H9 (cell line): Measurements from ENCODE around the gene HCAR1. TPM values are rescaled to one million over a fixed set of nuclear protein-coding genes. Genes with fewer than 3 reads are reported as not detected.

Source experiments
- DNase-seq: peaks from one replicate; pipeline ENCODE4 v3.0.0-alpha.2; 2017
- H2AFZ ChIP-seq: one replicate; pipeline ENCODE4 v1.6.1; 2013; ENCODE audit warnings: mild to moderate bottlenecking, low read length, control low read depth, moderate library complexity
- H2AK5ac ChIP-seq: 2 replicates; pipeline ENCODE4 v1.6.1; 2013; ENCODE audit warnings: low read length, control low read depth, mixed read lengths; ENCODE audit not compliant: insufficient read length
- H2BK120ac ChIP-seq: one replicate; pipeline ENCODE4 v1.6.1; 2013; ENCODE audit warnings: low read depth, mild to moderate bottlenecking, low read length, control low read depth, inconsistent platforms; ENCODE audit not compliant: poor library complexity, severe bottlenecking
- H2BK12ac ChIP-seq: 2 replicates; pipeline ENCODE4 v1.6.1; 2013; ENCODE audit warnings: low read length, control low read depth, mixed read lengths, low read depth; ENCODE audit not compliant: insufficient read length
- H2BK15ac ChIP-seq: 2 replicates; pipeline ENCODE4 v1.6.1; 2013; ENCODE audit warnings: low read depth, low read length, control low read depth
- H2BK20ac ChIP-seq: one replicate; pipeline ENCODE4 v1.6.1; 2013; ENCODE audit warnings: low read depth, mild to moderate bottlenecking, low read length, control low read depth, inconsistent platforms; ENCODE audit not compliant: poor library complexity, severe bottlenecking
- H2BK5ac ChIP-seq: 2 replicates; pipeline ENCODE4 v1.6.1; 2013; ENCODE audit warnings: low read length, control low read depth, mixed read lengths; ENCODE audit not compliant: insufficient read length
- H3K14ac ChIP-seq: 2 replicates; pipeline ENCODE4 v1.6.1; 2013; ENCODE audit warnings: low read length, control low read depth; ENCODE audit not compliant: insufficient read depth
- H3K18ac ChIP-seq: 2 replicates; pipeline ENCODE4 v1.6.1; 2013; ENCODE audit warnings: low read depth, mild to moderate bottlenecking, mixed read lengths, low read length, control low read depth; ENCODE audit not compliant: insufficient read length
- H3K23ac ChIP-seq: 2 replicates; pipeline ENCODE4 v1.6.1; 2013; ENCODE audit warnings: low read length, control low read depth, mixed read lengths, low read depth; ENCODE audit not compliant: insufficient read length
- H3K23me2 ChIP-seq: 2 replicates; pipeline ENCODE4 v1.6.1; 2013; ENCODE audit warnings: low read depth, mild to moderate bottlenecking, mixed read lengths, low read length, control low read depth; ENCODE audit not compliant: insufficient read length, poor library complexity, severe bottlenecking
- H3K27ac ChIP-seq: 2 replicates; pipeline ENCODE4 v1.5.1; 2013; ENCODE audit warnings: low read length, control low read depth, mixed read lengths, low read depth; ENCODE audit not compliant: insufficient read length
- H3K27me3 ChIP-seq: 2 replicates; pipeline ENCODE4 v1.6.1; 2013; ENCODE audit warnings: low read length, control low read depth, inconsistent platforms; ENCODE audit not compliant: insufficient read depth
- H3K4ac ChIP-seq: 2 replicates; pipeline ENCODE4 v1.6.1; 2013; ENCODE audit warnings: low read depth, mild to moderate bottlenecking, control low read depth, inconsistent platforms, low read length, moderate library complexity
- H3K4me1 ChIP-seq: 2 replicates; pipeline ENCODE4 v1.6.1; 2013; ENCODE audit warnings: low read length, control low read depth, inconsistent platforms; ENCODE audit not compliant: insufficient read depth
- H3K4me2 ChIP-seq: 2 replicates; pipeline ENCODE4 v1.6.1; 2013; ENCODE audit warnings: low read length, control low read depth, mixed read lengths; ENCODE audit not compliant: insufficient read length, insufficient read depth
- H3K56ac ChIP-seq: 2 replicates; pipeline ENCODE4 v1.6.1; 2013; ENCODE audit warnings: low read depth, mild to moderate bottlenecking, mixed read lengths, low read length, control low read depth; ENCODE audit not compliant: insufficient read length
- H3K79me1 ChIP-seq: 2 replicates; pipeline ENCODE4 v1.6.1; 2013; ENCODE audit warnings: low read depth, mild to moderate bottlenecking, moderate library complexity, low read length, control low read depth, inconsistent platforms; ENCODE audit not compliant: insufficient read depth, poor library complexity, severe bottlenecking
- H3K79me2 ChIP-seq: 2 replicates; pipeline ENCODE4 v1.6.1; 2013; ENCODE audit warnings: low read length, control low read depth, inconsistent platforms; ENCODE audit not compliant: insufficient read depth
- H3K9ac ChIP-seq: 2 replicates; pipeline ENCODE4 v1.6.1; 2013; ENCODE audit warnings: low read length, control low read depth, mixed read lengths; ENCODE audit not compliant: insufficient read length; ENCODE audit errors: extremely low read depth
- H3K9me3 ChIP-seq: one replicate; pipeline ENCODE4 v1.6.1; 2013; ENCODE audit warnings: low read depth, low read length, inconsistent platforms; ENCODE audit not compliant: control insufficient read depth
- H3T11ph ChIP-seq: one replicate; pipeline ENCODE4 v1.6.1; 2013; ENCODE audit warnings: mild to moderate bottlenecking, low read length, control low read depth, inconsistent platforms
- H4K20me1 ChIP-seq: one replicate; pipeline ENCODE4 v1.6.1; 2013; ENCODE audit not compliant: control insufficient read depth, insufficient read length, insufficient read depth
- H4K5ac ChIP-seq: 2 replicates; pipeline ENCODE4 v1.6.1; 2013; ENCODE audit warnings: low read depth, mild to moderate bottlenecking, mixed read lengths, low read length, control low read depth; ENCODE audit not compliant: insufficient read length
- H4K8ac ChIP-seq: replicated peaks from 2 replicates; pipeline ENCODE4 v1.6.1; 2013; ENCODE audit warnings: low read length, control low read depth, mixed read lengths, low read depth; ENCODE audit not compliant: insufficient read length
- H4K91ac ChIP-seq: 2 replicates; pipeline ENCODE4 v1.6.1; 2013; ENCODE audit warnings: low read depth, mild to moderate bottlenecking, moderate library complexity, mixed read lengths, low read length, control low read depth; ENCODE audit not compliant: insufficient read length
- H3K27ac Mint-ChIP-seq, 3 experiments: 2 replicates in 2 of 3; 3 replicates in 1 of 3; pipeline ENCODE4 v1.8.0; 2020 to 2021; ENCODE audit warnings: mixed read lengths in 3 of 3, mild to moderate bottlenecking in 1 of 3, moderate library complexity in 1 of 3
- H3K27me3 Mint-ChIP-seq: 2 replicates; pipeline ENCODE4 v1.8.0; 2021; ENCODE audit warnings: low read depth, mild to moderate bottlenecking, moderate library complexity, mixed read lengths
- H3K36me3 Mint-ChIP-seq, 3 experiments: 2 replicates in 2 of 3; 3 replicates in 1 of 3; pipeline ENCODE4 v1.8.0; 2020 to 2021; ENCODE audit warnings: low read depth in 3 of 3, mixed read lengths in 3 of 3; ENCODE audit not compliant: insufficient read depth in 1 of 3
- H3K4me1 Mint-ChIP-seq, 2 experiments: 2 replicates each; pipeline ENCODE4 v1.8.0; 2020; ENCODE audit warnings: mixed read lengths in 2 of 2
- H3K4me3 Mint-ChIP-seq, 2 experiments: 2 replicates in 1 of 2; 3 replicates in 1 of 2; pipeline ENCODE4 v1.8.0; 2020 to 2021; ENCODE audit warnings: mild to moderate bottlenecking in 2 of 2, mixed read lengths in 2 of 2, moderate library complexity in 1 of 2
- H3K9me3 Mint-ChIP-seq, 2 experiments: 2 replicates in 1 of 2; 3 replicates in 1 of 2; pipeline ENCODE4 v1.8.0; 2020; ENCODE audit warnings: mild to moderate bottlenecking in 2 of 2, mixed read lengths in 2 of 2, moderate library complexity in 1 of 2
- CTCF ChIP-seq: fragments of 200-600 bp; sonication (generic); conservative IDR thresholded peaks from 3 replicates; pipeline ENCODE4 v1.8.0; 2021; ENCODE audit warnings: antibody characterized with exemption, mild to moderate bottlenecking
- WGBS: extraction: QIAGEN DNeasy Blood & Tissue Kit; methylation state at CpG from one replicate; pipeline ENCODE4 v1.1.7; 2013; ENCODE audit warnings: missing lambda C conversion rate, low lambda C conversion rate, mixed read lengths; ENCODE audit not compliant: insufficient read length; ENCODE audit errors: extremely low coverage; 5-methylcytosine and 5-hydroxymethylcytosine counted together
- total RNA-seq: library from RNA; stranded (reverse); gene quantifications from 2 replicates; pipeline ENCODE4 v1.2.1, GENCODE V29; 2021

The HCAR1 gene
- total RNA-seq, 1 experiment from 2014 or later, result 0.07 TPM

GRCh38 chr12:122684297-122684813, 46.3 kb downstream of the HCAR1 start:
- H3T11ph ChIP-seq, result no peak overlapping the region
- H2BK120ac ChIP-seq, result no peak overlapping the region
- no peak overlapping the region for H3K4me3 Mint-ChIP-seq
- WGBS, result no CpG with 5 or more reads among the region's 5 CpGs
- no peaks in the 10 kb centered on the region; the same call in 1 of the 2 replicates for H3K4me1 ChIP-seq
- H2BK20ac ChIP-seq, result no peak overlapping the region
- H3K23me2 ChIP-seq, result no peaks in the 10 kb centered on the region
- no peak overlapping the region for H3K14ac ChIP-seq
- H4K8ac ChIP-seq, result no peak overlapping the region
- H3K27me3 ChIP-seq, result no peaks in the 10 kb centered on the region
- no peak overlapping the region for H2BK12ac ChIP-seq
- H2BK5ac ChIP-seq, result no peak overlapping the region
- no peak overlapping the region for H3K4me2 ChIP-seq
- peaks cover 0 to 7% of the 10 kb centered on the region in 2 experiments; a peak in 3 of 4 replicates for H3K4me1 Mint-ChIP-seq
- H3K56ac ChIP-seq, result no peak overlapping the region
- no peak overlapping the region for H3K27ac ChIP-seq
- H3K18ac ChIP-seq, result no peak overlapping the region
- no peaks in the 10 kb centered on the region for H3K79me2 ChIP-seq
- H4K5ac ChIP-seq, result no peak overlapping the region
- H2AK5ac ChIP-seq, result no peak overlapping the region
- TF ChIP-seq CTCF, result no peak
- no peak overlapping the region for H3K23ac ChIP-seq
- no peaks in the 10 kb centered on the region; the same call in 1 of the 2 replicates for H3K27me3 Mint-ChIP-seq
- H4K20me1 ChIP-seq, result no peaks in the 10 kb centered on the region
- no peaks in the 10 kb centered on the region for H3K36me3 Mint-ChIP-seq
- no peaks in the 10 kb centered on the region for H3K79me1 ChIP-seq
- no peaks in the 10 kb centered on the region for H3K9me3 ChIP-seq
- H3K27ac Mint-ChIP-seq, result no peak overlapping the region
- no peak overlapping the region for H2AFZ ChIP-seq
- H3K9me3 Mint-ChIP-seq, result no peaks in the 10 kb centered on the region
- no peak overlapping the region for H3K4ac ChIP-seq
- no peak overlapping the region for H4K91ac ChIP-seq
- no peak overlapping the region for H3K9ac ChIP-seq
- no peak overlapping the region for H2BK15ac ChIP-seq
- no peak for DNase-seq
